ENCODE measurements around the gene EP400. TPM values are rescaled to one million over a fixed set of nuclear protein-coding genes. Genes with fewer than 3 reads are reported as not detected.
"Not testable (repeated sequence)": the region's sequence is repeated elsewhere in the genome, so short reads cannot be mapped to it uniquely, and the experiment has no call there.

Gene EP400
- total and polyA plus RNA-seq, 4 experiments from 2014 or later = 0.94 to 86.6 (median 43.8) TPM

- Mint-ChIP-seq H3K27ac (peak overlapping the region in 6 of 7 donors; percentile 15 to 86 (median 74)), H3K36me3 (peaks cover 14 to 33% of the 10 kb centered on the region in 2 donors), H3K4me3 (peak overlapping the region in 1 of 8 donors; percentile 21), H3K9me3 (no peaks in the 10 kb centered on the region), H3K4me1 (peaks cover 49 to 72% (median 61%) of the 10 kb centered on the region in 4 donors), H3K27me3 (no peaks in the 10 kb centered on the region)
- intact Hi-C loops (cut with micrococcal nuclease) = no loop called here
- ChIA-PET CTCF (ENCODE audit: partially characterized antibody) (no interaction called here), POLR2A (ENCODE audit: partially characterized antibody) (interaction anchor here (0.6 to 1.4 kb wide), 2 partner anchors 10 to 66 kb away, joined by 3 to 8 read pairs; partner anchors contain the start of gene EP400)
- no peaks in the 10 kb centered on the region for H3K9me3 ChIP-seq (ENCODE audit: control insufficient read depth in 1 of 2, low read length in 2 of 2)
- H3K4me1 ChIP-seq (ENCODE audit: insufficient read depth, low read length) = peaks cover 53% of the 10 kb centered on the region
- H3K27me3 ChIP-seq (ENCODE audit: insufficient read depth, low read length) = no peaks in the 10 kb centered on the region
- no peak overlapping the region for H3K27ac ChIP-seq (ENCODE audit: low read depth, low read length)
- DNase-seq = no peak
- H3K36me3 ChIP-seq (ENCODE audit: insufficient read depth, low read length) = peaks cover 6% of the 10 kb centered on the region
- H3K4me3 ChIP-seq (ENCODE audit: low read length in 2 of 2) = no peak overlapping the region
These were observed 10.2 kb downstream of the EP400 start for GRCh38 chr12:131959641-131960589.

DNA sequence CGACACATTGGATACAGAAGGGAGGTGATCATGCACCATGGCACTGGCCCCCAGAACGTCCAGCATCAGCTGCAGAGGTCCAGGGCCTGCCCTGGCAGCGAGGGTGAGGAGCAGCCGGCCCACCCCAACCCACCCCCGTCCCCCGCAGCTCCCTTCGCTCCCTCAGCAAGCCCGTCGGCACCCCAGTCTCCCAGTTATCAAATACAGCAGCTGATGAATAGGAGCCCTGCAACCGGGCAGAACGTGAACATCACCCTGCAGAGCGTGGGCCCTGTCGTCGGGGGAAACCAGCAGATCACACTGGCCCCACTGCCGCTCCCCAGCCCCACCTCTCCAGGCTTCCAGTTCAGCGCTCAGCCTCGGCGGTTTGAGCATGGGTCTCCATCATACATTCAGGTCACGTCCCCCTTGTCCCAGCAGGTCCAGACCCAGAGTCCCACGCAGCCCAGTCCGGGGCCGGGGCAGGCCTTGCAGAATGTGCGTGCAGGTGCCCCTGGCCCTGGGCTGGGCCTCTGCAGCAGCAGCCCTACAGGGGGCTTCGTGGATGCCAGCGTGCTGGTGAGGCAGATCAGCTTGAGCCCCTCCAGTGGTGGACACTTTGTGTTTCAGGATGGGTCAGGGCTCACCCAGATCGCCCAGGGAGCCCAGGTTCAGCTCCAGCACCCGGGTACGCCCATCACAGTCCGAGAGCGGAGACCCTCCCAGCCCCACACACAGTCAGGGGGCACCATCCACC is 11.0 kb downstream of the EP400 start:
- H3K4me3 ChIP-seq (ENCODE audit: low read length in 2 of 2); H3K36me3 ChIP-seq (ENCODE audit: insufficient read depth, low read length); H3K9me3 Mint-ChIP-seq; H3K9me3 ChIP-seq (ENCODE audit: control insufficient read depth in 1 of 2, low read length in 2 of 2); H3K4me3 Mint-ChIP-seq; CTCF ChIA-PET (ENCODE audit: partially characterized antibody); H3K27me3 Mint-ChIP-seq; intact Hi-C loops (cut with micrococcal nuclease); POLR2A ChIA-PET (ENCODE audit: partially characterized antibody); H3K27ac ChIP-seq (ENCODE audit: low read depth, low read length); DNase-seq; H3K27me3 ChIP-seq (ENCODE audit: insufficient read depth, low read length): not testable (repeated sequence)
- Mint-ChIP-seq H3K27ac (peak overlapping the region in 2 of 7 donors; percentile 17 to 48), H3K4me1 (peaks cover 49 to 77% (median 65%) of the 10 kb centered on the region in 4 donors), H3K36me3 (peaks cover 19 to 40% of the 10 kb centered on the region in 2 donors)
- H3K4me1 ChIP-seq (ENCODE audit: insufficient read depth, low read length) = peaks cover 53% of the 10 kb centered on the region

GRCh38 chr12:131961328-131961727 is 11.6 kb downstream of the EP400 start:
- Mint-ChIP-seq H3K27ac (peak overlapping the region in 1 of 7 donors; percentile 81), H3K36me3 (peaks cover 19 to 40% of the 10 kb centered on the region in 2 donors), H3K4me1 (peaks cover 43 to 72% (median 60%) of the 10 kb centered on the region in 4 donors)
- H3K27me3 Mint-ChIP-seq; H3K36me3 ChIP-seq (ENCODE audit: insufficient read depth, low read length); H3K4me3 Mint-ChIP-seq; DNase-seq; intact Hi-C loops (cut with micrococcal nuclease); H3K9me3 ChIP-seq (ENCODE audit: control insufficient read depth in 1 of 2, low read length in 2 of 2); H3K4me3 ChIP-seq (ENCODE audit: low read length in 2 of 2); H3K27me3 ChIP-seq (ENCODE audit: insufficient read depth, low read length); H3K27ac ChIP-seq (ENCODE audit: low read depth, low read length); H3K9me3 Mint-ChIP-seq: not testable (repeated sequence)
- ChIA-PET CTCF (ENCODE audit: partially characterized antibody) (interaction anchor here (2.5 kb wide), 1 partner anchor 8 kb away, joined by 7 read pairs; no protein-coding TSS in a partner anchor), POLR2A (ENCODE audit: partially characterized antibody) (interaction anchor here (1.3 kb wide), 1 partner anchor 12 kb away, joined by 3 read pairs; the partner anchor contains the start of gene EP400)
- H3K4me1 ChIP-seq (ENCODE audit: insufficient read depth, low read length) = peaks cover 47% of the 10 kb centered on the region

GRCh38 chr12:131962069-131962468 is 12.3 kb downstream of the EP400 start:
- no peaks in the 10 kb centered on the region for H3K9me3 Mint-ChIP-seq
- H3K27ac ChIP-seq (ENCODE audit: low read depth, low read length) = no peak overlapping the region
- intact Hi-C loops (cut with micrococcal nuclease) = no loop called here
- peaks cover 6% of the 10 kb centered on the region for H3K36me3 ChIP-seq (ENCODE audit: insufficient read depth, low read length)
- H3K4me1 ChIP-seq (ENCODE audit: insufficient read depth, low read length) = peaks cover 40% of the 10 kb centered on the region
- H3K27me3 ChIP-seq (ENCODE audit: insufficient read depth, low read length) = no peaks in the 10 kb centered on the region
- peak overlapping the region in 1 of 8 donors; percentile 43 for H3K4me3 Mint-ChIP-seq
- ChIA-PET CTCF (ENCODE audit: partially characterized antibody) (interaction anchor here (2.5 kb wide), 1 partner anchor 9 kb away, joined by 7 read pairs; no protein-coding TSS in a partner anchor), POLR2A (ENCODE audit: partially characterized antibody) (interaction anchor here (1.3 kb wide), 1 partner anchor 12 kb away, joined by 3 read pairs; the partner anchor contains the start of gene EP400)
- peak overlapping the region in 5 of 7 donors; percentile 41 to 91 (median 77) for H3K27ac Mint-ChIP-seq
- no peaks in the 10 kb centered on the region for H3K9me3 ChIP-seq (ENCODE audit: control insufficient read depth in 1 of 2, low read length in 2 of 2)
- no peaks in the 10 kb centered on the region for H3K27me3 Mint-ChIP-seq
- no peak for DNase-seq
- H3K4me3 ChIP-seq (ENCODE audit: low read length in 2 of 2) = no peak overlapping the region
- peaks cover 40 to 65% (median 55%) of the 10 kb centered on the region in 4 donors for H3K4me1 Mint-ChIP-seq
- H3K36me3 Mint-ChIP-seq = peaks cover 19 to 40% of the 10 kb centered on the region in 2 donors

DNA sequence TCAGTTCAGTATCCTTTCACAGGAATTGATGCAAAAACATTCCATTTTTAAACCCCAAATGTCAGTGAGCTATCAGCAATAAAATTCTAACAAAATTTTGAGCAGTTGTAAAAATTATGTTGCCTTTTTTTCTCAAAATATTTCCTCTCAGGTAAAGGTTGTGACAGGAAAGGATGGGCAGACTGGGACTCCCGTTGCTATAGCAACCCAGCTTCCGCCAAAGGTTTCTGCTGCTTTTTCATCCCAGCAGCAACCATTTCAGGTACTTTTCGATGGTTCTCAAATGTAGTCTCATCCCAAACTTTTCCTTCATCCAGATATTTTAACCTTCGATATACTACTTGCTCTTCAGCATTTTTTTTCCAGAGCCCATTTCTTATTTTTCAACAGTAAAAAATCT is 13.6 kb downstream of the EP400 start:
- Mint-ChIP-seq H3K36me3 (peaks cover 28 to 39% of the 10 kb centered on the region in 2 donors), H3K9me3 (no peaks in the 10 kb centered on the region), H3K27me3 (no peaks in the 10 kb centered on the region), H3K27ac (peak overlapping the region; percentile 41 to 91 (median 80)), H3K4me1 (peaks cover 42 to 67% (median 55%) of the 10 kb centered on the region in 4 donors), H3K4me3 (peak overlapping the region in 6 of 8 donors; percentile 2 to 50 (median 30))
- Histone ChIP-seq H3K27me3 (ENCODE audit: insufficient read depth, low read length) (no peaks in the 10 kb centered on the region), H3K4me3 (ENCODE audit: low read length in 2 of 2) (no peak overlapping the region), H3K36me3 (ENCODE audit: insufficient read depth, low read length) (peaks cover 6% of the 10 kb centered on the region), H3K27ac (ENCODE audit: low read depth, low read length) (peak overlapping the region; percentile 30), H3K9me3 (ENCODE audit: control insufficient read depth in 1 of 2, low read length in 2 of 2) (no peaks in the 10 kb centered on the region), H3K4me1 (ENCODE audit: insufficient read depth, low read length) (peaks cover 31% of the 10 kb centered on the region)
- POLR2A ChIA-PET (ENCODE audit: partially characterized antibody) = no interaction called here
- intact Hi-C loops (cut with micrococcal nuclease) = no loop called here
- CTCF ChIA-PET (ENCODE audit: partially characterized antibody) = interaction anchor here (0.9 to 2.5 kb wide), 3 partner anchors 10 to 858 kb away, joined by 3 to 7 read pairs (median 4); no protein-coding TSS in a partner anchor
- peak in 4 of 5 donors; percentile 45 to 58 (median 50) for DNase-seq

DNA sequence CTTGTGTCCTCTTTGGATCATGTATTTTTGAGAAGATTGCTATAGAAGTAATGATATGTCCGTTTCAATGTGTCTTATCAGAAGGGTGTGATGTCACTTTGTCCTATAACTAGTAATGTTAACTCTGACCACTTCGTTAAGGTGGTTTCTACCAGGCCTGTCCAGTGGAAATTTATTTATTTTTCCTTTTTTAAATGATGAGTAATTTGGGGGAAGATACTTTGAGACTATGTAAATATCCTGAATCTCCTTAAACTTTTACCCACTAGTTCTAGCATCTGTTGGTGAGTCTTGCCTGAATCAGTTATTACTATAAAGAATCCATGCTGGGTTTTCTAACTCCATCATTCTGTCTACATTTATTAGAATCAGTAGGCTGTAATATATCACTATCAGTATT is 15.3 kb downstream of the EP400 start:
- no peaks in the 10 kb centered on the region for H3K9me3 Mint-ChIP-seq
- no peak overlapping the region for H3K27ac ChIP-seq (ENCODE audit: low read depth, low read length)
- H3K36me3 ChIP-seq (ENCODE audit: insufficient read depth, low read length) = peaks cover 6% of the 10 kb centered on the region
- intact Hi-C loops (cut with micrococcal nuclease) = no loop called here
- peaks cover 31% of the 10 kb centered on the region for H3K4me1 ChIP-seq (ENCODE audit: insufficient read depth, low read length)
- no peaks in the 10 kb centered on the region for H3K27me3 ChIP-seq (ENCODE audit: insufficient read depth, low read length)
- DNase-seq = no peak
- ChIA-PET CTCF (ENCODE audit: partially characterized antibody) (no interaction called here), POLR2A (ENCODE audit: partially characterized antibody) (no interaction called here)
- H3K4me3 ChIP-seq (ENCODE audit: low read length in 2 of 2) = no peak overlapping the region
- H3K27ac Mint-ChIP-seq = peak overlapping the region in 6 of 7 donors; percentile 5 to 88 (median 47)
- no peak overlapping the region for H3K4me3 Mint-ChIP-seq
- peaks cover 40 to 67% (median 53%) of the 10 kb centered on the region in 4 donors for H3K4me1 Mint-ChIP-seq
- H3K36me3 Mint-ChIP-seq = peaks cover 30 to 38% of the 10 kb centered on the region in 2 donors
- H3K9me3 ChIP-seq (ENCODE audit: control insufficient read depth in 1 of 2, low read length in 2 of 2) = no peaks in the 10 kb centered on the region
- no peaks in the 10 kb centered on the region for H3K27me3 Mint-ChIP-seq

All from CD4-positive, alpha-beta memory T cell (primary cell).